Panc1 (cell line): ENCODE measurements around the gene CDK19.

Experiments used
- CTCF ChIP-seq: fragments of 450-650 bp; IDR thresholded peaks from 2 replicates; pipeline ENCODE4 v1.5.1; 2017; ENCODE audit warnings: mild to moderate bottlenecking
- TCF7L2 ChIP-seq: IDR thresholded peaks from 2 replicates; pipeline ENCODE4 v1.6.1; 2011; ENCODE audit warnings: mild to moderate bottlenecking, low read depth, low read length, inconsistent platforms

GRCh38 chr6:110592765-110593164, 222.5 kb downstream of the CDK19 start:
- no peak for TF ChIP-seq CTCF
- TF ChIP-seq TCF7L2 = no peak
